Measurements from ENCODE around the gene GRK2. TPM values are rescaled to one million over a fixed set of nuclear protein-coding genes. Genes with fewer than 3 reads are reported as not detected.

GRK2 gene
- total and polyA plus RNA-seq, 9 of the 15 experiments (the other 6 are each of a cell fraction or from before 2014, with no cell fraction given): 0.24 to 95.8 (median 56.5) TPM

- no peak for TF ChIP-seq SFPQ (IDR thresholded peaks at IDR 0.05; ENCODE audit: low read depth, low read length)
- TF ChIP-seq ZNF57 (CRISPR knock-in tag; IDR thresholded peaks at IDR 0.05): no peak
- no peak for TF ChIP-seq ZNF274 (IDR thresholded peaks at IDR 0.05; ENCODE audit: borderline replicate concordance, low read depth, low read length)
- TF ChIP-seq ATF3 (IDR thresholded peaks at IDR 0.05): peak; percentile 58; the same call in 1 of the 2 replicates
- no peak for TF ChIP-seq ATF3 (CRISPR knock-in tag; conservative IDR thresholded peaks at IDR 0.05)
- TF ChIP-seq ZNF592 (IDR thresholded peaks at IDR 0.05): peak; percentile 83
- TF ChIP-seq ZNF280A (IDR thresholded peaks at IDR 0.05; ENCODE audit: low read depth, partially characterized antibody): no peak
Measured at GRCh38 chr11:67312187-67313021, 46.1 kb downstream of the GRK2 start (continued).

All from K562 (cell line).